IMR-90 (cell line): ENCODE data around the gene PIP. TPM values are rescaled to one million over a fixed set of nuclear protein-coding genes. Genes with fewer than 3 reads are reported as not detected.

Experiments used
- polyA plus RNA-seq, 3 experiments: library from polyadenylated mRNA; depleted of rRNA; stranded (reverse); fragments of >200 nt; gene quantifications; 2 replicates each; pipeline ENCODE4 v1.2.3, GENCODE V29; 2012; ENCODE audit warnings: low replicate concordance in 1 of 3
- total RNA-seq: library from RNA; depleted of rRNA; stranded (reverse); fragments of >200 nt; gene quantifications from 2 replicates; pipeline ENCODE4 v1.2.3, GENCODE V29; 2012; rRNA removed

Gene PIP
- total and polyA plus RNA-seq, 2 of the 4 experiments (the other 2 are of a cell fraction): not detected

Other genes with a start within 250 kb of the PIP start
- gene TRPV6, start 246.3 kb upstream of the PIP start, total RNA-seq: not detected in 2 replicates
- 0.03 TPM in 1 of 2 replicates, not detected in the other for gene TRPV6, start 246.3 kb upstream of the PIP start, polyA plus RNA-seq (2012; rRNA removed)
- not detected in 2 replicates for gene TRPV5, start 198.3 kb upstream of the PIP start, total RNA-seq
- not detected in 2 replicates for gene TRPV5, start 198.3 kb upstream of the PIP start, polyA plus RNA-seq (2012; rRNA removed)
- not detected in 2 replicates for gene LLCFC1, start 192.6 kb upstream of the PIP start, total RNA-seq
- not detected in 2 replicates for gene LLCFC1, start 192.6 kb upstream of the PIP start, polyA plus RNA-seq (2012; rRNA removed)
- not detected in 2 replicates for gene KEL, start 169.7 kb upstream of the PIP start, total RNA-seq
- gene KEL, start 169.7 kb upstream of the PIP start, polyA plus RNA-seq (2012; rRNA removed): 0.03 and 0.07 TPM in 2 replicates
- not detected in 2 replicates for gene OR9A2, start 104.9 kb upstream of the PIP start, total RNA-seq
- gene OR9A2, start 104.9 kb upstream of the PIP start, polyA plus RNA-seq (2012; rRNA removed): not detected in 2 replicates
- not detected in 2 replicates for gene OR6V1, start 79.7 kb upstream of the PIP start, total RNA-seq
- gene OR6V1, start 79.7 kb upstream of the PIP start, polyA plus RNA-seq (2012; rRNA removed): not detected in 2 replicates
- gene TAS2R39, start 51.3 kb downstream of the PIP start, total RNA-seq: not detected in 2 replicates
- gene TAS2R39, start 51.3 kb downstream of the PIP start, polyA plus RNA-seq (2012; rRNA removed): not detected in 2 replicates
- not detected in 2 replicates for gene TAS2R40, start 90.0 kb downstream of the PIP start, total RNA-seq
- not detected in 2 replicates for gene TAS2R40, start 90.0 kb downstream of the PIP start, polyA plus RNA-seq (2012; rRNA removed)
- 60.0 and 64.9 TPM in 2 replicates for gene GSTK1, start 131.4 kb downstream of the PIP start, total RNA-seq
- 109 and 111 TPM in 2 replicates for gene GSTK1, start 131.4 kb downstream of the PIP start, polyA plus RNA-seq (2012; rRNA removed)
- gene TMEM139, start 152.9 kb downstream of the PIP start, total RNA-seq: not detected in 2 replicates
- gene TMEM139, start 152.9 kb downstream of the PIP start, polyA plus RNA-seq (2012; rRNA removed): 0.07 TPM in 1 of 2 replicates, not detected in the other
- 18.6 and 25.6 TPM in 2 replicates for gene CASP2, start 156.3 kb downstream of the PIP start, total RNA-seq
- 14.3 and 15.4 TPM in 2 replicates for gene CASP2, start 156.3 kb downstream of the PIP start, polyA plus RNA-seq (2012; rRNA removed)
- gene CLCN1, start 184.0 kb downstream of the PIP start, total RNA-seq: not detected in 2 replicates
- gene CLCN1, start 184.0 kb downstream of the PIP start, polyA plus RNA-seq (2012; rRNA removed): not detected in 2 replicates
- gene FAM131B, start 230.6 kb downstream of the PIP start, total RNA-seq: 2.5 and 3.4 TPM in 2 replicates
- gene FAM131B, start 230.6 kb downstream of the PIP start, polyA plus RNA-seq (2012; rRNA removed): 3.7 and 4.3 TPM in 2 replicates
- 22.6 and 25.0 TPM in 2 replicates for gene ZYX, start 249.3 kb downstream of the PIP start, total RNA-seq
- 291 and 334 TPM in 2 replicates for gene ZYX, start 249.3 kb downstream of the PIP start, polyA plus RNA-seq (2012; rRNA removed)